Psoas muscle (tissue), 8 donors: ENCODE data around the gene HES7. TPM values are rescaled to one million over a fixed set of nuclear protein-coding genes. Genes with fewer than 3 reads are reported as not detected.

Experiments
- ATAC-seq, 4 donors: fragments of 200-7000 bp; cut with Tn5 transposase; one replicate each; pipeline ENCODE4 v1.9.1; 2020; ENCODE audit warnings: moderate library complexity in 3 of 4, mild to moderate bottlenecking in 2 of 4
- DNase-seq, 2 donors: peaks; one replicate each; pipeline ENCODE4 v3.0.0-alpha.2; 2020
- H3K27ac ChIP-seq: fragments of 200-600 bp; one replicate; pipeline ENCODE4 v1.8.0; 2022
- H3K27me3 ChIP-seq, 3 donors: fragments of 200-600 bp in 1 of 3; one replicate each; pipeline versions ENCODE4 v1.6.1 to v1.8.0; 2013 to 2022; ENCODE audit warnings: low read length in 2 of 3, mild to moderate bottlenecking in 2 of 3, moderate library complexity in 1 of 3; ENCODE audit not compliant: insufficient read depth in 3 of 3
- H3K36me3 ChIP-seq, 2 donors: fragments of 200-600 bp in 1 of 2; one replicate each; pipeline versions ENCODE4 v1.6.1 to v1.8.0; 2013 to 2022; ENCODE audit warnings: low read depth in 1 of 2, mild to moderate bottlenecking in 1 of 2, moderate library complexity in 1 of 2; ENCODE audit not compliant: insufficient read depth in 1 of 2
- H3K4me1 ChIP-seq: fragments of 200-600 bp; one replicate; pipeline ENCODE4 v1.8.0; 2022
- H3K4me3 ChIP-seq: fragments of 200-600 bp; one replicate; pipeline ENCODE4 v1.8.0; 2022; ENCODE audit warnings: mild to moderate bottlenecking
- H3K9me3 ChIP-seq: fragments of 200-600 bp; one replicate; pipeline ENCODE4 v1.8.0; 2022
- WGBS, 3 donors: extraction: QIAGEN DNeasy Blood & Tissue Kit; methylation state at CpG; one replicate each; pipeline versions ENCODE4 v1.1.6 to v1.1.7; 2013; 5-methylcytosine and 5-hydroxymethylcytosine counted together
- intact Hi-C, 2 donors: fragments of 100-400 bp; cut with DNase I; formaldehyde crosslinking; loops; one replicate each; pipeline versions ENCODE4 v1.11.0 to v1.14.2; 2022
- polyA plus RNA-seq, 3 donors: library from polyadenylated mRNA; stranded (reverse); fragments of 200-250 nt; gene quantifications; one replicate each; pipeline ENCODE4 v1.2.3, GENCODE V29; 2013
- total RNA-seq, 4 donors: library from RNA; stranded (reverse); fragmentation: NEBNext Ultra II Directional in 2 of 4; extraction: Animal tissue kit (Norgen Biotek cat#: 25700) in 2 of 4; gene quantifications; one replicate each; pipeline versions ENCODE4 v1.2.1 to v1.2.4, GENCODE V29; 2021 to 2023
- TF ChIP-seq, protein P1 (sequence below): fragments of 200-600 bp; IDR thresholded peaks from one replicate; pipeline ENCODE4 v1.8.0; 2022; ENCODE audit warnings: antibody characterized with exemption
- donor health status: healthy with polysubstance abuse.
- donor health status: DM: no; HTN: no; CAD: no; lungs with moderate emphysema.
- donor health status: Bipolar disorder and iron deficiency.
- donor health status: healthy.
- donor health status: DM: yes; HTN: yes; CAD: no.
- donor health status: DM: no; HTN: no; CAD: no.
- donor health status: DM: no; HTN: no; CAD: no.
- donor health status: DM: yes; HTN: yes; CAD: no.

HES7 gene
- total and polyA plus RNA-seq, 7 donors = 0.10 to 0.30 TPM; not detected in 5

DNA sequence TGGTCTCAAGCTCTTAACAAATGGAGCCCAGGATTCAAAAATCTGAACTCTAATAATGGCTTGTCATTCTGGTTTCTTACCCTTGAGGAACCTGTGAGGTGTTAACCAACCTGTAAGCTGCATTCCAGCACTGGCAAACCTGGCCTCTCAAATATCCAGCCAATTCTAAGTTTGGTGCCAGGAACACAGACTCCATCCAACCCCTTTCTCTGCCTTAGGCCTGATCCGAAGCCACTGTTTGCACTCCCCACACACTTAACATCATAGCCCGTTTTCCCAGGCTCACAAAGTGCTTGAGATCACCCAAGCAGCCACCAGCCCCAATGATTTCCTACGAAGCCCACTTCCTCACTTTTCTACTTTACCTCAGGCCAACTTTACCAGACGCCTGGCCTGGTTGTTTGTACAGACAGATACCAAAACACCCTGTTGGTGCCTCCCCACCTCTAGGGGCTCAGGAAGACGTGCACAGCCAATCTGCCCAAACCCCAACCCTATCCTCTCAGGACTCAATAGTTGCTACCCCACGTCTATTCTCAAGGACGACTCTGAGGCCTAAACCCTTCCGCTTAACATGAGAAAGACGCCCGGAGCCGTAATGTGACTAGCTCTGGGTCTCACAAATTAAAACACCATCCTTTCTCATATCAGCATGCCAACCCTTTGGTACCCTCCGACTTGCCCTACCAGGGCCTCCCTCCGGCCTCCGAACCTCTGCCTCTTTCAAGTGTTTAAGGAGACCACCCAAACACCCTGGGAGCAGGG lies 31.5 kb upstream of the HES7 start:
- Histone ChIP-seq H3K27ac (peak overlapping the region; percentile 100), H3K27me3 (no peaks in the 10 kb centered on the region), H3K4me1 (peaks cover 29% of the 10 kb centered on the region), H3K9me3 (no peaks in the 10 kb centered on the region), H3K36me3 (peaks cover 0 to 25% of the 10 kb centered on the region in 2 donors), H3K4me3 (peak overlapping the region; percentile 97)
- 4 to 11% (median 4%) methylated on average over 14 of the region's 14 CpGs for WGBS, 3 donors
- ATAC-seq = no peak
- intact Hi-C loops = no loop called here
- TF ChIP-seq, protein P1, sequence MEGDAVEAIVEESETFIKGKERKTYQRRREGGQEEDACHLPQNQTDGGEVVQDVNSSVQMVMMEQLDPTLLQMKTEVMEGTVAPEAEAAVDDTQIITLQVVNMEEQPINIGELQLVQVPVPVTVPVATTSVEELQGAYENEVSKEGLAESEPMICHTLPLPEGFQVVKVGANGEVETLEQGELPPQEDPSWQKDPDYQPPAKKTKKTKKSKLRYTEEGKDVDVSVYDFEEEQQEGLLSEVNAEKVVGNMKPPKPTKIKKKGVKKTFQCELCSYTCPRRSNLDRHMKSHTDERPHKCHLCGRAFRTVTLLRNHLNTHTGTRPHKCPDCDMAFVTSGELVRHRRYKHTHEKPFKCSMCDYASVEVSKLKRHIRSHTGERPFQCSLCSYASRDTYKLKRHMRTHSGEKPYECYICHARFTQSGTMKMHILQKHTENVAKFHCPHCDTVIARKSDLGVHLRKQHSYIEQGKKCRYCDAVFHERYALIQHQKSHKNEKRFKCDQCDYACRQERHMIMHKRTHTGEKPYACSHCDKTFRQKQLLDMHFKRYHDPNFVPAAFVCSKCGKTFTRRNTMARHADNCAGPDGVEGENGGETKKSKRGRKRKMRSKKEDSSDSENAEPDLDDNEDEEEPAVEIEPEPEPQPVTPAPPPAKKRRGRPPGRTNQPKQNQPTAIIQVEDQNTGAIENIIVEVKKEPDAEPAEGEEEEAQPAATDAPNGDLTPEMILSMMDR = no peak
- no peak for DNase-seq

DNA sequence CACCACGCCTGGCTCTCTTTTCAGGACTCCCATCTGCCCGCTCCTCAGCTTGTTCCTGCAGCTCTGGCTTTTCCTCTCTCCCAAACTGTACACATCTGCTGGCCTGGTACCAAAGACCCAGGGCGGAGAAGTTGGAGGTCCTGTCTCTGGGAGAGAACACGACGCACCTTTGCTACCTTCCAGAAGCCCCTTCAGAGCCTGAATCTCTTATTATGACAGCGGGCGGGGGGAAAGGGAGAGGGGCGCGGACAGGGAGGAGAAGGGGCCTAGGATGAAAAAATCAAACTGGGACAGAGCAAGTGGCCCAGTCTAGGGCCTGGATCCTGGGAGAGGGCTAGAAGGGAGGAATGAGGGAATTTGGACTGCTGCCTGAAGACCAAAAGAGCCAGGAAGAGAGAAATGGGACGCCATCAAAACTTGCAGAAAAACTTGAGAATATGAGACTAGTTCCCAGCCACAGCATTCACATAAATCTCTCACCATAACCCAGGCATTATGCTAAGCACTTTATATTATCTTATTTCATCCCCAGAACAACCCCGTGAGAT lies 30.8 kb upstream of the HES7 start:
- intact Hi-C loops = no loop called here
- TF ChIP-seq, protein P1 = no peak
- H3K4me1 ChIP-seq = peaks cover 36% of the 10 kb centered on the region
- WGBS, 3 donors = 0 to 9% (median 7%) methylated on average over 11 of the region's 11 CpGs
- no peaks in the 10 kb centered on the region for H3K9me3 ChIP-seq
- peak overlapping the region; percentile 97 for H3K4me3 ChIP-seq
- DNase-seq = no peak
- peak overlapping the region; percentile 100 for H3K27ac ChIP-seq
- no peaks in the 10 kb centered on the region for H3K27me3 ChIP-seq
- peaks cover 0 to 25% of the 10 kb centered on the region in 2 donors for H3K36me3 ChIP-seq
- no peak for ATAC-seq

DNA sequence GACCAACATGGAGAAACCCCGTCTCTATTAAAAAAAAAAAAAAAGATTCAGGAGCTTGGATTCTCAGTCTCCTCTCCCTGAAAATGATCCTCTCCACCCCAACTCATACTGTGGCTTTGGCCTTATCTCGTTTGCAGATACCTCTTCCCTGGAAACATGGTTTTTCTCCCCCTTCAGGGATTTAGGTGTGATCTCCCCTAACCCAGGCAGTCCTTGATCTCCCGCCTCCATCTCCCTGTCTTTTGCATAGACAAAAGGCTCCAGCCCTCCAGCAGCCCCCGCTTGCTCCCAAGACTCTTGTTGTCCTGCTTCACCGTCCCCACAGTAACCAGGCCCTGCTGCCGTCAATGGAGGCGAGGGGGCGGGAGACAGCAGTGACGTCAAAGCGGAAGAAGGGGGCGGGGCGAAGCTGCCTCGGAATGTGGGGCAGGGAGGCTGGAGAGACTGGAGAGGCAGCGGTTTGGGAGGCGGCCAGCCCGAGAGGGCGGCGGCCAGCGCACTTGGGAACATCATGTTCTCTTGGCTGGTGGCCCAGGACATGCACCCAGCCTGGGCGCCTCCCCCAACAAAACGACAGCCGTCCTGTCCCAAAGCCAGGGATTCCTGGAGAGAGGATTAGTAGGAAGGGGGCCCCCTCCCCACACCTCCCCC lies 30.2 kb upstream of the HES7 start:
- Histone ChIP-seq H3K9me3 (no peaks in the 10 kb centered on the region), H3K27ac (peak overlapping the region; percentile 100), H3K4me3 (peak overlapping the region; percentile 97), H3K36me3 (peaks cover 5 to 25% of the 10 kb centered on the region in 2 donors), H3K4me1 (peaks cover 42% of the 10 kb centered on the region), H3K27me3 (no peaks in the 10 kb centered on the region)
- intact Hi-C loops = loop anchor here in 1 of 2 donors (2.0 kb wide), 1 partner anchor 15 kb away; no protein-coding TSS in a partner anchor
- 1 to 2% (median 1%) methylated on average over 21 to 22 of the region's 22 CpGs for WGBS, 3 donors
- ATAC-seq (peak; percentile 44 to 54 (median 52)), DNase-seq (peak; percentile 100)
- TF ChIP-seq, protein P1 = no peak

DNA sequence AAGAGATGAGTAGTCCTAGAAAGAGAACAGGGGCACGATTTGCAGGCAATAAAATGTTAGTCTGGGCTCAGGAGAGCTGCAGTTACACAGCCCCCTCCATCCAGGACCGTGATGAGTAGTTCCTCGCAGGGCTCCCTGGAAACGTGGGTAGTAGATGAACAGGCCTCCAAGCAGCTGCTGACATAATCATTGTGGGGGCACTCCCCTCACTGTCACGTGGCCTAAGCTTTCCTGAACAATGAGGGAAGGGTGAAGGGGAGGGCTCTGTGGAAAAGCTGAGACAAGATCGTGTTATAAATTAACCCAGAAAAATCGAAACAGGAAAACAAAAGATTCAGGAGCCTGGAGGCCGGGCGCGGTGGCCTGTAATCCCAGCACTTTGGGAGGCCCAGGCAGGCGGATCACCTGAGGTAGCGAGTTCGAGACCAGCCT lies 29.6 kb upstream of the HES7 start:
- DNase-seq = peak; percentile 86 to 88
- intact Hi-C loops = loop anchor here in 1 of 2 donors (2.0 kb wide), 1 partner anchor 15 kb away; no protein-coding TSS in a partner anchor
- H3K27me3 ChIP-seq = no peaks in the 10 kb centered on the region

More for the DNA sequence above, 29.6 kb upstream of the HES7 start:
- Histone ChIP-seq H3K27ac (peak overlapping the region; percentile 100), H3K9me3 (no peaks in the 10 kb centered on the region), H3K36me3 (peaks cover 5 to 30% of the 10 kb centered on the region in 2 donors), H3K4me3 (peak overlapping the region; percentile 97), H3K4me1 (peaks cover 41% of the 10 kb centered on the region)
- peak in 3 of 4 donors; percentile 12 to 30 (median 23) for ATAC-seq
- WGBS, 3 donors = 5 to 12% (median 10%) methylated on average over 13 of the region's 13 CpGs
- TF ChIP-seq, protein P1 = no peak
